Measurements from ENCODE around the gene PACRG.

Gene PACRG

GRCh38 chr6:162873537-162873936 is 145.8 kb downstream of the PACRG start:
- DNase-seq: no peak

DNA sequence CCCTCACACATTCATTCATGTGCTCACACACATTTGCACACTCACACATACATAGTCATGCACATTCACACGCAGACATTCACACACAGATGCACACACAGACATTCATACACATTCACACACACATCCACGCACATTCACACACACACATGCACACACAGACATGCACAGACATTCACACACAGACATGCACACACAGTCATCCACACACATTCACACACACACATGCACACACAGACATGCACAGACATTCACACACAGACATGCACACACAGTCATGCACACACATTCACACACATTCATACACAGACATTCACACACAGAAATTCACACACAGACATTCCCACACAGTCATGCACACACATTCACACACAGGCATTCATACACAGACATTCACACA is 147.3 kb downstream of the PACRG start:
- no peak for DNase-seq

- no peak for DNase-seq
Measured at GRCh38 chr6:162882801-162883481, 155.2 kb downstream of the PACRG start.

DNA sequence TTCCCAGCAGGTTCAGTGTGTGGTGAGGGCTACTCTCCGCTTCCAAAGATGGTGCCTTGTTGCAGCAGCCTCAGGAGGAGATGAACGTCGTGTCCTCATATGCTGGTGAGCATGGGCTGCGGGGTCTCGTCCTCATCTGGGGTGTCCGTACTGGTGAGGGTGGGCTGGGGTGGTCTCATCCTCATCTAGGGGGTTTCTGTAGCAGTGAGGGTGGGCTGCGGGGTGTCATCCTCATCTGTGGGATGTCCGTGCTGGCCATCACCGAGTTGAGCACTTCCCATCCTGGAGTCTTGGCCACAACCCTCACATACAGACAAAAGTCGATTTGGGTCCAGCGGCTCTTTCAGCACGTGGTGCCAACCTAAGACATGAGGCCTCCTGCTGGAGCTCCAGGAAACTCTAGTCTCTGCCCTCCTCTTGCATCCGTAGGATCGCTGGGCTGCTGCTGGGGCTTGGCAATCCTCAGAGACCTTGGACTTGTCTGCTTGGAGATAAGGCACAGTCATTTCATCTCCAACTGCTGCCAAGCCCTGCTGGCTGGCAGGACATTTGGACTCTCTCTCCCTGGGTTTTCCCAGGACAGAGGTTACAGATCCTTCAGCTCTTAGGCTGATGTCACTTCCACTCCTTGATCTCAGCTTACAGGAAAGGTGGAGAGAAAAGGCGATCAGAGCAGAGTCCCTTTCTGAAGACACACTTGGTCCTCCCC is 160.4 kb downstream of the PACRG start:
- no peak for DNase-seq

- no peak for DNase-seq
Measured at GRCh38 chr6:162889303-162889702, 161.5 kb downstream of the PACRG start.

DNA sequence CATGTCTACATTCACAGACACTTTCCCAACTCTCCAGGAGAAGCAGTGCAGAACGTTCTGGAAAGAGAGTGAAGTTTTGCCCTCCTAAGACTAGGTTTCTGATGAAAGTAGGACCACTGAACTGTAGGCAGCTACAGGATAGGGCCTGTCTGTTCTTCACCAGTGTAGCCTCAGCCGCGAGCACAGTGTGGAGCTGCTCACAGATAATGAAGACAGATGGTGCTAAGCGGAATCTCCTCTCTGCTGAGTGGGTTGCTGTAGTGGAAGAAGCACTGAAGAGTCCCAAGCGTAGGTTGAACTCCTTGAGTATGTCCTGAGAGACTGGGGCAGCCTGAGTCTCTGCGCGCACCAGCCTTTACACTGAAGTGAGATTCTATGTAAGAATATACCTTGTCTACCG is 170.2 kb downstream of the PACRG start:
- DNase-seq: no peak

- DNase-seq: no peak
Measured at GRCh38 chr6:162899148-162899547, 171.4 kb downstream of the PACRG start.

- DNase-seq: no peak
Measured at GRCh38 chr6:162900503-162900902, 172.7 kb downstream of the PACRG start.

- no peak for DNase-seq
Measured at GRCh38 chr6:162904069-162904663, 176.4 kb downstream of the PACRG start.

DNA sequence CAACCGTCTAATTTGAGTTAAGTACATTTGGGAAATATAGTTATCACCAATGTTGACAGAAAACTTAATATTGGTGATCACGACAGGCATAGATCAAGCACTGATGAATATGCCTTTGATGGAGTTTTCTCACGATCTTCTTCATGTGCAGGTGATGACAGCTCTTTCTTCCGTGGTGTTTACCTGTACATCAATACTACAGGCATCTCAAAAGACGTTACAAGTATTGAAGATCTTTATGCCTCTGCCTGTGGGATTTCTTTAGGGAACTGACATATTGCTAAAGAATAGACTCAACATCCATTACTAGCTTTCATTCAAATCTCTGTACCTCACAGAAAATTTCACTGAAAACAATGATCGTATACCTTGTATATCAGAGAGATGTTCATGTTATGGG is 178.7 kb downstream of the PACRG start:
- no peak for DNase-seq

DNA sequence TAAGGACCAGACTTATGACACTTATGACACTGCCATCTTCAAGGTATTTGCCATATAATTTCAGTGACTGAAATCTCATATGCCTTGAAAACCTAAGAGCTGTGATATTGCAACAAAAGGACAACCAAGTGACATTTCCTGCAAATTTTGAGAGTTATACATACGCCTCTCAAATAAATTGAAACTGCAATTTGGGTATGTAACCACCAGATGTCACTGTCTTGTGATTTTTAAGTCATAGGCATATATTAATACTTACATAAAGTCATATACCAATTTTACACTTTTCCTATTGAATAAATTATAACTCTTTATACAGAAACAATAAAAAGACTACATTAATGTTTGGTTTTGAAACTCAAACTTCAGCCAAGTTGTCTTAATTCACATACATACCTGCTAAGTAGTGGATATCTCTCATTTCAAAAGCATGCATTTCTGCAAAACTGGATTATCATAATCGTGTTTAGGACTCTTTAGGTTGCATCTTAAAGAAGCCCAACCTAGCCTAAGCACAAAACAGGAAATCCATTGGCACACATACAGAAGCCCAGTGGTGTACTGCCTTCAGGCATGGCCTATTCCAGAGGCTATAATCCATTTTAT is 180.2 kb downstream of the PACRG start:
- no peak for DNase-seq

DNA sequence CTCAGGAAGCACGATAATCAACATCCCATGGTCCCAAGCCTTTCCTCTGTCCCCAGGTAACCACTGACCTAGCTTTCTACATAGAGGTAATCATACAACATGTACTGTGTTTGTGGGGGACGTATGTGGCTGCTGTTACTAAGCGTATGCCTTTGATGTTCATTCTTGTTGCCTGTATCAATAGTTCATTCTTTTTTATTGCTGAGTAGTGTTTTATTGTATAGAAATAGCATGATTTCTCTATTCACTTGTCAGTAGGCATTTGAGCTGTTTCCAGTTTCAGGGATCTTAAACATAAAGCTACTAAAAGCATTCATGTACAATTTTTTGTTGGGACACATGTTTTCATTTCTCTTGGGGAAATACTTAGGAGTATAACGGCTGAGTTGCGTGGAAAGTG is 185.4 kb downstream of the PACRG start:
- DNase-seq: no peak

DNA sequence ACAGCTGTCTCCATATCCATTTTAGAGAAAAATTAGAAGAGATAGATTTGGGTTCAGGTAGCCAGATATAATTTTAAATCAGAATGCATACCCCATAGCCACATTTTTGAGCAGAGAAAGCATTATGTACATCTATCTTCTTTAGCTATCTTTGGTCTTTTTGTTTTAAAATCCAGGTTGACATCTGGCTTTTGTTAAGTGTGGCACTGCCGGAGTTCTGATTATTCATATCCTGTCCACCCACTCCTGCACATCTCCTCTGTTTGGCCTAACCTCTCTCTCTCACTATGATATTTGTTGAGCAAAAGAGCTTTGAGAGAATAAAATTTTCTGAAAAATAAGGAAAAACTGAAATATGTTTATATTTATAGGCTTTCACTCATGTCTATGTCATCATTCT is 189.7 kb downstream of the PACRG start:
- no peak for DNase-seq

GRCh38 chr6:162921062-162921461 is 193.3 kb downstream of the PACRG start:
- DNase-seq: no peak

DNA sequence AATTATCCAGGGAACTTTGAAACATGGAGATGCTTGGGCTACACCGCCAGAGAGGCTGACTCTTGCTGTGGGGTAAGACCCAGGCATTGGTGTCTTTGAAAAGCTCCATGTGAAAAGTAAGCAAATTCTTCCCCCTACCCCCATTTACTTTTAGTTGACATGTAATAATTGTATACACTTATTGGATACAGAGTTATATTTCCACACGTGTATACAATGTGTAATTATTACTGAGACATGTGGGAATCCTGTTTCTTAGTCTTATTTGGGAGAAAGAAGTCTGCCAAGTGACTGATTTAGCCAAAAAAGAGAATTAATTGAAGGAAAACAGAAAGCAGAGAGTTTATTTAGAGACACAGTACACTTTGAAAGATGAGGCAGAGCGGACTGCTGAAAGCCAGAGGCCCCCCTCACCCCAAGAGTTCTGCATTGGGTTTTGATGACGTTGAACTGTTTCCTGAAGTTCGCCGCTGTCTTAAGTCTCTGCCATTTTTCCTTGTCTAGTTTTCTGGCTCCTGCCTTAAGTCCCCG is 193.8 kb downstream of the PACRG start:
- no peak for DNase-seq

DNA sequence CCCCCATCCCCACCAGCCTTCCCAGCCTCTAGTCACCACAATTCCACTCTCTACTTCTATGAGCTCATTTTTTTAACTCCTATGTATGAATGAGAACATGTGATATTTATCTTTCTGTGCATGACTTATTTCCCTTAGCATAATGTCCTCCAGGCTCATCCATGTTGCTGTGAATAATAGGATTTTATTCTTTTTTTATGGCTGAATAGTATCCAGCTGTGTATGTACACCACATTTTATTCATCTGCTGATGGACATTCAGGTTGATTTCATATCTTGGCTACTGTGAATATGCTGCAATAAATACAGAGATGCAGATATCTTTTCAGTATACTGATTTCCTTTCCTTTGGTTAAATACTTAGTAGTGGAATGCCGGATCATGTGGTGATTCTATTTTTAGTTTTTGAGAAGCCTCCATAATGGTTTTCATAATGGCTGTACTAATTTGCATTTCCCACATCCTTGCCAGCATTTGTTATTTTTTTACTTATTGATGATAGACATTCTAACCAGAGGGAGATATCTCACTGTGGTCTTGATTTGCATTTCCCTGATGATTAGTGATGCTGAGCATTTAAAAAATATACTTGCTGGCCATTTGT is 194.9 kb downstream of the PACRG start:
- DNase-seq: no peak

- DNase-seq: no peak
Measured at GRCh38 chr6:162934844-162935243, 207.1 kb downstream of the PACRG start.

DNA sequence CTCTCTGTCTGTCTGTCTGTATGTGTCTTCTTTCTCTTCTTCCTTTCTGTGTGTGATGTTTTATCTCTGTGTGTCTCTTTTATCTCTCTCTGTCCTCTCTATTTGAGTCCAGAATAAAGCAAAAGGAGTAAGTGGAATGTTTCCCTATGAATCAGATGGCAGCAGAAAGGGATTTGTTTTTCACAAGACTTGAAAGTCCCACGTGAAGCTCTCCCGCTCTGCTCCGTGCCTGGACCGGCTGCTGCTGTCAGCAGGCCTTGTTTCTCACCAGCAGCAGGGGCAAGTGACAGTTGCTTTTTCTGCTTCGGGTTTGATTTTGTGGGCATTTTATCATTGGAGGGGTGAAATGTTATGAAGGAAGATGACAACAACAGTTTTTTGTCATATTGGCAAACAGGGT is 212.7 kb downstream of the PACRG start:
- no peak for DNase-seq

- no peak for DNase-seq
Measured at GRCh38 chr6:162941128-162941527, 213.4 kb downstream of the PACRG start.

DNA sequence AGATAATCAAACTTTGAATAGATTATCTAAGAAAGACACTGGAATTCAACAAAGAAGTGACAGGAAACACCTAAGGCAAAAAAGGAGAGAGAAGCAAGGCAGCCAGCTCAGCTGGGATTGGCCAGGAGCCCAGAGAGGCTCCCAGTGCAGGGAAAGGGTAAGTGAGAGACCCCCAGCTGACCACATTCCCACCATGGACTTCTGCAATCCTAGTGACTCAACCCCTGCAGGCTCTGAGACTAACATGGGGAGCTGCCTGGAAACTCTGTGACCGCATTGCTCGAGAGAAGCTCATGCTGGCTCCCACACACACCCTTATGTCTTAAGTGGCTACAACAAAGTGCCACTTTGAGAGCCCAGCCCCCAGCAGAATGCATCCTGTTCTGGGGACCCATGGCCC is 215.1 kb downstream of the PACRG start:
- DNase-seq: no peak

- no peak for DNase-seq
Measured at GRCh38 chr6:162943369-162943768, 215.6 kb downstream of the PACRG start.

DNA sequence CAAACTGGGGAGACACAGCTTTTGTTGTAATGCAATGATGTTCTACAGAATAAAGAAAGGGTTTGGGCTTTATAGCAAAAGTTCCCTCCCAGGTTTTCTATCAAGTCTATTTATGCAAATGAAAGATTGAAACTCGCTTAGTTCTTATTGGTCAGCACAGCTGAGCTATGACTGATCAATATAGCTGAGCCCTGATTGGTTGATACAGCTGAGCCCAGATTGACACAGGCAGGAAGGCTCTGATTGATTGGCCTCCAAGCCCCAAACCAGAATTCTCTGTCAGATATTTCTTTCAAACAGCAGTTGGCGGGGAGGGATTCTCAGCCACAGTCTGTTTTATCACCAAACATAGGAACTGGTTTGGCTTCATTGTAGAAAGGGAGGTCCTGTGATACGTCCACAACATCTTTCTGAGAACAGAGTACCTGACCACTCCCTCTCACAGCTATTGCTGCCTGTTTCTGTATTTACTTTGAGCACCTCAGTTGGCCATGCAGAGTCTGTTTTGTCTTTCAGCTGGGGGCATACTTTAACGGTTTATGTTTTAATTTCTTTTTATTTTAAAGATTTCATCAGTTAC is 223.5 kb downstream of the PACRG start:
- no peak for DNase-seq

DNA sequence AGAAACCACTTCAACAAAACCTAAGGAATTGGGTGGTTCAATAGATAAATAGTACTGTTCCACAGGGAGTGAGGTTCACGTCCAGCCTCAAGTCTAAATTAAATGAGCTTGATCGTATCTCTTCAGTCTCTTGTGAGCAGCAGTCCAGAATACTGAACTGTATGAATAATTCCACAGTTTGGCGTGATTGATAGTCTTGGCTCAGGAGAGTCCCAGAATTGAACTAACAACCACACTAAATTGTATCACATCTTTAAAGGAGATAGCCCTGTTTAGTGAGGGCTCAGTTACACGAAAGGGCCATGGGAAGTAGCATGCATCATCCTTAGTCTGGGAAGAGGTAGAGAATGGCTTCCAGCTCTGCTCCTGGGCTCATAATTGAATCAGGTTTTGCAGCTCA is 224.6 kb downstream of the PACRG start:
- DNase-seq: no peak

Data from NCI-H510A treated with DMSO at 0.1 percent for 48 hours (cell line).